PFSK-1 (cell line): ENCODE data around the gene COL23A1.

Experiments
- FOXP2 ChIP-seq: optimal IDR thresholded peaks from 2 replicates; pipeline ENCODE3; 2011; ENCODE audit warnings: borderline replicate concordance, control low read depth, inconsistent platforms; ENCODE audit not compliant: insufficient read depth; ENCODE audit errors: extremely low read length, extremely low read depth
- POLR2AphosphoS5 ChIP-seq: IDR thresholded peaks from 2 replicates; pipeline ENCODE4 v1.6.1; 2012; ENCODE audit warnings: low read depth, mild to moderate bottlenecking, control low read depth, low read length, moderate library complexity
- SIN3A ChIP-seq: IDR thresholded peaks from 2 replicates; pipeline ENCODE4 v1.6.1; 2012; ENCODE audit warnings: mild to moderate bottlenecking, low read length, moderate library complexity, borderline replicate concordance; ENCODE audit not compliant: insufficient read depth
- TAF1 ChIP-seq: IDR thresholded peaks from 2 replicates; pipeline ENCODE4 v1.6.1; 2012; ENCODE audit warnings: low read length, control low read depth, borderline replicate concordance; ENCODE audit not compliant: insufficient read depth
- TF ChIP-seq, protein P1 (sequence below), 2 experiments: IDR thresholded peaks; 2 replicates each; pipeline versions ENCODE4 v1.6.1 to v1.8.0; 2011 to 2012; ENCODE audit warnings: low read depth in 2 of 2, low read length in 2 of 2, control low read depth in 1 of 2, inconsistent platforms in 1 of 2, mild to moderate bottlenecking in 1 of 2, moderate library complexity in 1 of 2; ENCODE audit not compliant: insufficient read depth in 1 of 2

The COL23A1 gene

GRCh38 chr5:178589180-178590140 lies 733 bp downstream of the COL23A1 start:
- no peak for TF ChIP-seq TAF1
- no peak for TF ChIP-seq FOXP2
- no peak for TF ChIP-seq POLR2AphosphoS5
- no peak for TF ChIP-seq SIN3A

DNA sequence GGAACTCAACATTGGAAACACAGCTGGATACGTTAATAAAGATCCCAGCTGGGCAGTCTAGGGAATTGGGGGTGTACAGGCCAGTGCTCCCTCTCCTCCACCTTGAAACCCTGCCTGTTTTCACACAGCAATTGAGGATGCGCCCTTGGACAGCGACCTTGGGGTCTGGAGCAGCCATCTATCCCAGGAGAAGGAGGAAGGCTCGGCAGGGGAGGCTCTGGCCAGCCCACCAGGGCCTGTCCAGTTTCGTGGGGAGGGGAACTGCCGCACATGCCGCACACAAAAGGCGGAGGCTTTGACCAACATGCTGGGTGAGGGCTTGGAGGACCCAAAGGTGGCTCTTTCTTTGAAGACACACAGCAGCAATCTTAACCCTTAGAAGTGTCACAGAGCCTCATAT lies 1.4 kb downstream of the COL23A1 start:
- no peak for TF ChIP-seq TAF1
- TF ChIP-seq, protein P1, sequence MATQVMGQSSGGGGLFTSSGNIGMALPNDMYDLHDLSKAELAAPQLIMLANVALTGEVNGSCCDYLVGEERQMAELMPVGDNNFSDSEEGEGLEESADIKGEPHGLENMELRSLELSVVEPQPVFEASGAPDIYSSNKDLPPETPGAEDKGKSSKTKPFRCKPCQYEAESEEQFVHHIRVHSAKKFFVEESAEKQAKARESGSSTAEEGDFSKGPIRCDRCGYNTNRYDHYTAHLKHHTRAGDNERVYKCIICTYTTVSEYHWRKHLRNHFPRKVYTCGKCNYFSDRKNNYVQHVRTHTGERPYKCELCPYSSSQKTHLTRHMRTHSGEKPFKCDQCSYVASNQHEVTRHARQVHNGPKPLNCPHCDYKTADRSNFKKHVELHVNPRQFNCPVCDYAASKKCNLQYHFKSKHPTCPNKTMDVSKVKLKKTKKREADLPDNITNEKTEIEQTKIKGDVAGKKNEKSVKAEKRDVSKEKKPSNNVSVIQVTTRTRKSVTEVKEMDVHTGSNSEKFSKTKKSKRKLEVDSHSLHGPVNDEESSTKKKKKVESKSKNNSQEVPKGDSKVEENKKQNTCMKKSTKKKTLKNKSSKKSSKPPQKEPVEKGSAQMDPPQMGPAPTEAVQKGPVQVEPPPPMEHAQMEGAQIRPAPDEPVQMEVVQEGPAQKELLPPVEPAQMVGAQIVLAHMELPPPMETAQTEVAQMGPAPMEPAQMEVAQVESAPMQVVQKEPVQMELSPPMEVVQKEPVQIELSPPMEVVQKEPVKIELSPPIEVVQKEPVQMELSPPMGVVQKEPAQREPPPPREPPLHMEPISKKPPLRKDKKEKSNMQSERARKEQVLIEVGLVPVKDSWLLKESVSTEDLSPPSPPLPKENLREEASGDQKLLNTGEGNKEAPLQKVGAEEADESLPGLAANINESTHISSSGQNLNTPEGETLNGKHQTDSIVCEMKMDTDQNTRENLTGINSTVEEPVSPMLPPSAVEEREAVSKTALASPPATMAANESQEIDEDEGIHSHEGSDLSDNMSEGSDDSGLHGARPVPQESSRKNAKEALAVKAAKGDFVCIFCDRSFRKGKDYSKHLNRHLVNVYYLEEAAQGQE (IDR thresholded peaks at IDR 0.05; ENCODE audit: insufficient read depth in 1 of 2, low read depth in 2 of 2, low read length in 2 of 2) = no peak
- no peak for TF ChIP-seq SIN3A
- TF ChIP-seq FOXP2 = no peak
- no peak for TF ChIP-seq POLR2AphosphoS5

DNA sequence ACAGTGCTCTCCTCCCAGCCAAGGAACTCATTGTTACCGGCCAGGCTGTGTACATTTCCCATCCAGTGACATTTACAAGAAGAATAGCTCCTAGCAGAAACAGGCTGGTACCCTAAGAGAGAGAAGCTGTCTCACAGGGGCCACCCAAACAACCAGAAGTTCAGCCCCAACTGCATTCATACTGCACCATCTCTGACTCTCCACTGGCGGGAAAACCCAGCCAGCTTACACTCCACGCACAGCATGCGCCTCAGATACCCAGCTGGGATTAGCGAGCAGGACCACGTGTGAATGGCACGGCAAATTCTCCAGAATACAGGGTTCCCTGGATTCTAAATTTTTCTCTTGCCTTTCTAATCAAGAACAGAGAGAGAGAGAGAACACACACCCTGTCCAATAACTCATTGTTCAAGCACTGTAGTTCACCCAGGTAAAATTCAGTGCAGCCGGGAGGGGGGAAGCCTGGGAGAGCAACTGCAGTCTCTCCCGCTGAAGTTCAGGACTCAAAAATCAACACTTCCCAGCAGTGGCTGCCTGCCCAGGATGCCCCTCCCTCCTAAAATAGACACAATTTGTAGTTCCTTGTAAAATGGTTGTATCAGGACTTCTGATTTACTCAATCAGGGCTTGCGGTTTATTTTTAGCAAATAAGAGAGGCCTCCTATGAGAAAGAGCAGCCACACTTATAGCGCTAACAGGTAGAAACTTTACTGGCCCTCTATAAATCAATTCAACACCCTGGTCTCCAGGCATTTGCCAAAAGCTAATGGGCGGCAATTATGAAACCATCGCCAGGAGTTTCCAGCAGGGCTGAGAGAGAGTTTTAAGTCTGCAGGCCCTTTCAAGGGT lies 2.2 kb downstream of the COL23A1 start:
- TF ChIP-seq POLR2AphosphoS5 (no peak), FOXP2 (no peak), SIN3A (no peak), TAF1 (no peak)
- TF ChIP-seq, protein P1 (IDR thresholded peaks at IDR 0.05; ENCODE audit: insufficient read depth in 1 of 2, low read depth in 2 of 2, low read length in 2 of 2) = no peak

DNA sequence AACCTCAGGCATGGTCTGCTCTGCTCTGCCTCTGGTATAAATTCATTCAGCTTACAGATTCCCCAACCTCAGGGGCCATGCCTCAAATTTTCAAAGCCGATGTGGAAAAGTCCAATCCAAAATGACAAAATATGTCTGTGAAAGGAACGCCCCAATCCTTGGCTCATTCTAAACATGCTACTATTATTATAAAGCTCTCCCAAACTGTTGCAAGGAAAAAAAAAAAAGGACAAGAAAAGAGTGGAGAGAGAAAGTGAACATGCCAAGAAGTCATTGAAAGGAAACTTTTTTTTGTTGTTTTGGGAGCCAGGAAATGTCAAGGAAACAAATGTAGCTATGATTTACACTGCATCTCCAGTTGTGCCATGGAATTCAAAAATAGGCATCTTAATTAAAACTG lies 3.8 kb downstream of the COL23A1 start:
- TF ChIP-seq TAF1 (no peak), FOXP2 (no peak), POLR2AphosphoS5 (no peak), SIN3A (no peak)
- TF ChIP-seq, protein P1 (IDR thresholded peaks at IDR 0.05; ENCODE audit: insufficient read depth in 1 of 2, low read depth in 2 of 2, low read length in 2 of 2) = no peak

DNA sequence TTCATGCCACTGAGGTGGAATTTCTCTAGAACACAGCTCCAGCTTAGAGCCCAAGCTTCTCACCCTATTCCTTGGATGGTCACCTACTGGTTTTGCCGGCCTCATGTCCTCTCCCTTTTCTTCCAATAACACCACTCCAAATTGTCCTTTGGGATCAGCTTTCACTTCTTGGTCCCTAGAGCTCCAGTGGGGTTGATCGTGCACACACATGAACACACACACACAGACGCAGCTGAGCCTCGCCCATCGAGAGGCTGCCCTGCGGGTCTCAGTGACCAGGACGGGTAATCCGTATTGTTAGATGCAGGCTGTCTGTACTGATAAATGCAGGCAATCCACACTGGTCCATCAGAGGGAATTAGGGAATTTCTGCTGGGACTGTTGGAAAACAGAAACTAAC lies 6.9 kb downstream of the COL23A1 start:
- TF ChIP-seq, protein P1 (IDR thresholded peaks at IDR 0.05; ENCODE audit: insufficient read depth in 1 of 2, low read depth in 2 of 2, low read length in 2 of 2) = no peak
- TF ChIP-seq TAF1 (no peak), POLR2AphosphoS5 (no peak), SIN3A (no peak), FOXP2 (no peak)
